ENCODE data around the gene ERG.

ERG gene

DNA sequence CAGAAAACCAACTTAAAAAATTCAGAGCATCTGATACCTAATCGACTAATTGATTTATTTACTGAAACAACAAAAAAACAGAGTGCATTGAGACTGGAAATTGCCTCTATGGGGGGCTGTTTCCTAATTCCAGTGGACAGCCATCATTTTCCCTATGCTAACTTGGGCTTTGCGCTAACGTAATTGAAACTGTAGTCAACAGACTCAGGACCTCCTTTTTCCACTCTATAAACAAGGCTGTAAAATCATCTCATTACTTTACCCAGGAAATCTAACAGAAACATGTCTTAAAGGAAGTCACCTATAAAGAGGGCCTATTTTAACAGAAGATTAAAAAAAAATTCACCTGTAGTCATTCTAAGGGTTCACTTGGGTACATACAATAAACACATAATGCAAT lies 2.1 kb downstream of the ERG start:
- no peak for DNase-seq (ENCODE audit: low read depth)

- DNase-seq (ENCODE audit: low read depth): no peak
These were observed 2.6 kb downstream of the ERG start for GRCh38 chr21:38495696-38496095.

DNA sequence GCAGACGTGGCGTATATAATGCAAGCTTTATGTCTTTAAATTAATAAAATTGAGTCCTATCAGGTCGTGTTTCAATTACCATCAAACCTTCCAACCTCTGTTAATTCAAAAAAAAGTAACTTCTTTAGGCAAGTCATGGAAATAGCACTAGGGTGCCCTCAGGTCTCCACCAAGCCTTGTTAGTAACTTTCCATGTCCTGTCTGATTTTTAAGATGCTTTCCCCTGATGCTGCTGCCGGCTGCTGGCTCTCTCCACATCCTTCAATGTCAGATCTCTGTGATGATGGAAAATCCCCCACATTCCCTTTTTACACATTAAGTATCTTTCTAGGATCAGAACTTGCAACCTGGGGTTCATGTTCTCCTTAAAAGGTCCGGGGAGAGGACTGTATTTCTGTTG lies 3.0 kb downstream of the ERG start:
- DNase-seq (ENCODE audit: low read depth): no peak

GRCh38 chr21:38494703-38495102 lies 3.6 kb downstream of the ERG start:
- no peak for DNase-seq (ENCODE audit: low read depth)

- no peak for DNase-seq (ENCODE audit: low read depth)
These were observed 4.0 kb downstream of the ERG start for GRCh38 chr21:38494251-38494642.

- no peak for DNase-seq (ENCODE audit: low read depth)
These were observed 4.6 kb downstream of the ERG start for GRCh38 chr21:38493549-38494250.

DNA sequence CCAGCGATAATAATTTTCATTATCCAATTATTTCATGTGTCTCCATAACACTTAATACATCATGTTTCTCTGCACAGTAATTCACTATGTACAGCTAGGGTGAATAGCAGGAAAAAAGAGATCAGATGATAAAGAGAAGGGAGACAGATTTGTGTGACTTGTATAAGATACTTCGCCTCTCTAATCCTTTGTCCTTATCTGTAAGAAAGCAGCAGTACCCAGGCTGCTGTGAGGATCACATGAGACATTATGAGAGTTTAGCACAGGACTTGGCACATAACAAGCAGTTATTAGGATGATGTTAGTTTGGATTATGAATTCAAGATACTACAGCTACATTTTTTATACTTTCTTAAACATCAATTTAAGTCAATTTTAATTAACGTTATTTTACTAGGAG lies 6.3 kb downstream of the ERG start:
- no peak for DNase-seq (ENCODE audit: low read depth)

GRCh38 chr21:38491536-38491935 lies 6.7 kb downstream of the ERG start:
- DNase-seq (ENCODE audit: low read depth): no peak

GRCh38 chr21:38490411-38491020 lies 7.8 kb downstream of the ERG start:
- no peak for DNase-seq (ENCODE audit: low read depth)

DNA sequence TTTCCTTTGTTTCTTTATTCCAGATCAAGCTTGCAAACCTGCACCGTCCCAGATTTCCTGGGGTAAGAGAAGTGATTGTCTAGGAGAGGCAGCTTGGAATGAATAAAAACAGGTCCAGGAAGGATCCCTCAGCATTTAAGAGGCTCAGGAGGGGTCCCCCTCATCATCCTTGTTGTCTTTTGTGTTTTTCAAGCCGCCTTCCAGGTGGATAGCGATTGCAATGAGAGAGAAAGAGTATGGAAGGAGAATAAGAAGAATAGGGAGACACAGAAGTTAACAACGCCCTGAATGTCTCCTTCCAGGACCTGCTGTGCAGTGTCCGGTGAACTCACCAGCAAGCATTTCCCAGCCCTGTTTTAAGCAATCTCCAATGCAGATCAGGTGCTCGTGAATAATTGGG lies 8.5 kb downstream of the ERG start:
- DNase-seq (ENCODE audit: low read depth): no peak

- no peak for DNase-seq (ENCODE audit: low read depth)
These were observed 9.0 kb downstream of the ERG start for GRCh38 chr21:38489271-38489652.

GRCh38 chr21:38488640-38489270 lies 9.5 kb downstream of the ERG start:
- DNase-seq (ENCODE audit: low read depth): no peak

GRCh38 chr21:38487901-38488639 lies 10.2 kb downstream of the ERG start:
- DNase-seq (ENCODE audit: low read depth): no peak

DNA sequence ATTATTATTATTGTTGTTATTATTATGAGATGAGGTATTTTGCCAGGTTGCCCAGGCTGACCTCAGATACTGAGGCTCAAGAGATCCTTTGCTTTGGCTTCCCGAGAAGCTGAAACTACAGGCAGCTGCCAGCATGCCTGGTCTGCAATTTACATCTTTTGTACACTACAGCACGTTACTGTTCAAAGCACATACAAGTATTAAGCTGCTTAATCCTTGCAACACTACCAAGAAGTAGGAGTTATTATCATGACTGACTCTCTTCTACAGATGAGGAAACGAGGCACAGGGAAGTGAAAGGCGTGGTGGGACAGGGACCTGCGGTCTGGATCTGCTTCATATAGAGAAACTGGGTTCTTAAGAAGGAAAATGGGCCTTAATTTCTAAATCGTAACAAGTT lies 11.6 kb downstream of the ERG start:
- no peak for DNase-seq (ENCODE audit: low read depth)

DNA sequence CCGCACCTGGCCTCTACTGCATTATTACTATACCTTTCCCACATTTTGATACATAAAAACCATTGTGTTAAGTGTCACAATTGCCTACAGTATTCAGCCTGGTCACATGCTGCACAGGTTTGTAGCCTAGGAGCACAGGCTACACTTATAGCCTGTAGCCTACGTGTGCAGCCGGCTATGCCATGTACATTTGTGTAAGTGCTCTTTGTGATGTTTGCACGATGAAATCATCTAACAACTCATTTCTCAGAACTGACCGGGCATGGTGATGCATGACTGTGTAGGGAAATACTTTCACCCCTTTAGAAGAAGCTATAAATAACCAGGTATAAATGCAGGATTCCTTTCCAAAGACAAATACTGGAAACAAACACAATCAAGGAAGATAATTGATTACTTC lies 12.1 kb downstream of the ERG start:
- DNase-seq (ENCODE audit: low read depth): peak; percentile 41

GRCh38 chr21:38479641-38480525 lies 18.4 kb downstream of the ERG start:
- DNase-seq (ENCODE audit: low read depth): no peak

DNA sequence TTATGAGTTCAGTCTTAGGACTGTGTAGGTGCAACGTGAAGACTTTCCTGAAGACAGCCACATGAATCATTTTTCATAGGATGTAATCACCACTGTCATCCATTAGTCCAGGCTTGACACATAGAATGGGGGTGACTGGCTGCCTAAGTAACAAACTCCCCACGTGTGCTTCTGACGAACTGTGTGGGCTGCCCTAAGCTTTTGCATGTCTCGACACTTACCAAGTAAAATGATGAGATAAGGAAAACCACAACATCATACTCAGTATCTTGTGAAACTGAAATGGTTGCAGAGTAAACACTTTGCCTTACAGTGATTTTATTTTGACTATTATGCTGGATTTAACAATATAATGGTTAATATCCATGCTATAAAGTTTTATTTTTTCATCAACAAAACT lies 19.5 kb downstream of the ERG start:
- peak; percentile 53 for DNase-seq (ENCODE audit: low read depth)

DNA sequence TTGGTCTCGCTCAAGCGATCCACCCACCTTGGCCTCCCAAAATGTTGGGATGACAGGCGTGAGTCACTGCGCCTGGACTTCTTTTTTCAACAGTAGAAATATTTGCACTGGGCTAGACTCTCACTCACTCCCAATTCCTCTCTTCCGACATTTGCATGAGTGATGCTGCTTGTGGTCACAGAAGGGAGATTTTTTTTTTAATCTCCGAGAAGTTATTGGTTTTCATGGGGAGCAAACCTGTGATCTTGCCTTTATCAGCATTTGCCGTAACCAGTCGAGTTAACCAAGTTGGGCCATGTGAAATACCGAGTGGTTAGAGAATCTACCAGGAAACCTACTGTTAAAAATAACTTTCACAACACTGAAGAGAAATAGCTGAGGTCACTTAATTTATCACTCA lies 21.1 kb downstream of the ERG start:
- no peak for DNase-seq (ENCODE audit: low read depth)

DNA sequence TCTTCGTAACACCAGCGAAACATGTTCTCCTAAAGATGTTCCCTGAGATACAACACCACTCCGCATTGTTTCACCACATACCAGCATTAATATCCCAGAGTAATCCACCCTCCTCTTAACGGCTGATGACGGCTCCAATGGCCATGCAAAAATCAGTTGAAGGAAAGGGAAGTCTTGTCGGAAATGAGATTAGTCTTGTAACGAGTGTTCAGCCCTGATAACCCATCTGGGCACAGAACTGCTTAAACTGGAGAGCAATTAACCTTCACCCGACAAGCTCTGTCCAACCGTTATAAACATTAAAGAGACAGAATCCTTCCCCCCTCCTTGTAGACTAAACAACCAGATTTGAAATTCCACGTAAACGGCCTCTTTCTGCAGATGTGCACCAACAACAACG lies 21.9 kb downstream of the ERG start:
- no peak for DNase-seq (ENCODE audit: low read depth)

DNA sequence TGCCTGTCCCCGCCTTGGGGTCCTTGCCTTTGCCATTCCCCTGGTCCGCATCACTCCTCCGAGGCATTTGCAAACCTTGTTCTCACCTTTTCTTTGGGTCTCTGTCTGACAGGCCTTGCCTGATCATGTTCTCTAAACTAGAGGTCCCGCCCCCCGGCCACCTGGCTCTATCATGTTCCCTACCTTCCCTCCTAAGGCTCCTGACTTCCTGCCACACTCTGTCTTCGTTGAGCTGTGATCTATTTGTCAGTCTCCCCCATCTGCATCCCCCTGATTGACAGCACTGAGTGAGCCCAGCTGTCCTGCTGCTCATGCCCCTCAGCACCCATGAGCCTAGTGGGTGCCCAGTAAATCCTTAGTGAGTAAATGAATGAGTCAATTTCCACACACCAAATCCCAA lies 22.8 kb downstream of the ERG start:
- no peak for DNase-seq (ENCODE audit: low read depth)

DNA sequence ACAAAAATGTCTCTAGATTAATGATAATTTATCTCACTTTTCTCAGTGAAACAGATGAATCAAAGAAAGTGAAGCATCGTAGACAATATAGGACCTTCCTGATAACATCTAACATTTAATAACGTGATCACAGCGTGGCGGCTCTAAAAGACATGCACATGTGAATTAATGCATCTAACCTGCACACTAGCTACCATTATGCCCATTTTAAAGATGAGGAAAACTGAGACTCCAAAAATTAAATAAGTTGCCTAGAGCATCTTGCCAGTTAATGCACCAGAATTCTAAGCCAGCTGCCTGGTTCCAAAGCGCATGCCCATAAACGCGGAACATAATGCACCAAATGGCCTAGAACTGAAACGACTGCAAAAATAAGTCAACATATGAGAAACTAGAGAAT lies 23.5 kb downstream of the ERG start:
- no peak for DNase-seq (ENCODE audit: low read depth)

GRCh38 chr21:38474124-38474523 lies 24.2 kb downstream of the ERG start:
- no peak for DNase-seq (ENCODE audit: low read depth)

Measured in HS-5 (cell line).